Measurements from ENCODE around the gene SRGAP3.

Gene SRGAP3

GRCh38 chr3:9225268-9225667 lies 24.2 kb downstream of the SRGAP3 start:
- no peak overlapping the region for H3K4me3 ChIP-seq (ENCODE audit: low read length)
- no peak for TF ChIP-seq ZNF274 (IDR thresholded peaks at IDR 0.05; ENCODE audit: low read depth, low read length)

DNA sequence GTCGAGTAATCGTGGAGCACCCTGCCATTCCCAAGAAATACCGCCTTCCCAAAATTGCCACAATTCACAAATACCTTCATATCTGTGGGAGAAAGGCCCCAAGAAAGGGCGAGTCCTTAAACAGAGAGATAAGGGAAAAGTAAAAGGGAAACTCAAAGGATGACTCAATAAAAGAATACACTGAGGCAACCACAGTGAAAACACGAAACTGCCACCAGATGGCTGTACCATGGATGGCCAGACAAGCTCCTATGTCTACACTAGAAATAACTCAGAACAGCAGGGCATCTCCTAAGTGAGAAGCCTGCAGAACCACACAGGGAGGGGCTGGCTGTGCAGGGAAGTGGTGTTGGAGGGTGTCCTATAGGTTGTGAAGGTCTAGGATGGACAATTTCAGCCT lies 25.0 kb downstream of the SRGAP3 start:
- no peak for TF ChIP-seq ZNF274 (IDR thresholded peaks at IDR 0.05; ENCODE audit: low read depth, low read length)
- H3K4me3 ChIP-seq (ENCODE audit: low read length): no peak overlapping the region

DNA sequence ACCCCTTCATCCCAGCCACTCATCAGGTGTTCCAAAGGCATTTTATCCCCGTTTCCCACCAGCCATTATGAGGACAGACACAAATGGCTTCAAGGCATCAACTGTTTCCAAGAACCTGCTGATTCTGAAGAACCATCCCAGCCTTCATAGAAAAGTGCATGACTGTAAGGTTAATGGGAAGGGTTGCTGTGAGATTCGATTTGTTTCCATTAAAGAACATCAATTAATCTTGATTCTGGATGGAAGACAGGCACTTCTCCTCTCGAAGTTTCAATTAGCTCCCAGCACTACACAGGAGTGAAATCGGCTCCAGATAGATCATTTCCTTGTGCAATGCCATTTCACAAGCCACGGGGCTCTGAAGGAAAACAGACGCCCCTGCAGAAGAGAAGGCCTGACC lies 25.8 kb downstream of the SRGAP3 start:
- TF ChIP-seq ZNF274 (IDR thresholded peaks at IDR 0.05; ENCODE audit: low read depth, low read length): no peak
- H3K4me3 ChIP-seq (ENCODE audit: low read length): no peak overlapping the region

DNA sequence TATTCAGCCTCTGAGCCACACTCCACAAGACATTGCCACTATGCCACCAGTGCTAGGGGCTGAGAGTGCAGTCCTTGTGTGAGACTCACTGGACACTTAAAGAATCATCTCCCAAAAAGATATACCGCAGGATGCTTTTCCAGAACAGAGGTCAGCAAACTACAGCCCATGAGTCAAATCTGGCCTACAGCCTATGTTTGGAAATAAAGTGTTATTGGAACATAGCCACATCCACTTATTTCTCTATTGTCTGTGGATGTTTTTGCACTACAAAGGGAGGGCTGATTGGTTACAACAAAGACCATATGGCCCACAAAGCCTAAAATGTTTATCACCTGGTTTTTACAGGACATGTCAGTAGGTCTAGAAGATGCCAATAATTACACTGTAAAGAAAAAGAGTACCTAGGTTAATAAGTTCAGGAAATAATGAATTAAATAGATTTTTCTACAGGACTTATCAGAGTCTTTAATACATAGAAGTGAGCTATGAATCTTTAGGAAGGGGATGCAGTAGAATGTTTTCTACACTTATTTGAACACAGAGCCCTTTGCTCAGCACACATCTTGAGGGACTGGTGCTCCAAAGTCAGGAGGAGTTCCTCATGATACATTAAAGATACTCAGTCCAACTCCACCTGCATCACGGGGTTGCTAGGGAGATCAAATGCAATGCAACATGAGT lies 26.3 kb downstream of the SRGAP3 start:
- H3K4me3 ChIP-seq (ENCODE audit: low read length): no peak overlapping the region
- no peak for TF ChIP-seq ZNF274 (IDR thresholded peaks at IDR 0.05; ENCODE audit: low read depth, low read length)

DNA sequence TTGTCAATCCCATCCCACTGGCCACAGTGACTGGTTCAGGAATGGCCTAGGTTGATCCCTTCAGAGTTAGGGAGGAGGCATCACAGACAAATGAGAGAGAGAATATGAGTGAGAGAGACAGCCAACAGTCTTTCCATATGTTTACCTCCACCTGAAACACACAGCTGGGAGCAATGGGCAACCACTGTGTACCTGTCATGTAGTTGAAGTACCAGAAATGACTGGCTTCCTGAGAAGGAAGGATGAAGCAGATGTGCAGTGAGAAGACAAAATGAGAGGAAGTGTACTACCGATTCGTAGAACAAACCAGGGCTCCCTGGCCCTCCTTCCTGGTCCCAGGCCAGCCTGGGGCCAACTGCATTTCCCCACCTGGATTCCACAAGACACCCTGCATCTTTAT lies 27.4 kb downstream of the SRGAP3 start:
- no peak overlapping the region for H3K4me3 ChIP-seq (ENCODE audit: low read length)
- TF ChIP-seq ZNF274 (IDR thresholded peaks at IDR 0.05; ENCODE audit: low read depth, low read length): no peak

DNA sequence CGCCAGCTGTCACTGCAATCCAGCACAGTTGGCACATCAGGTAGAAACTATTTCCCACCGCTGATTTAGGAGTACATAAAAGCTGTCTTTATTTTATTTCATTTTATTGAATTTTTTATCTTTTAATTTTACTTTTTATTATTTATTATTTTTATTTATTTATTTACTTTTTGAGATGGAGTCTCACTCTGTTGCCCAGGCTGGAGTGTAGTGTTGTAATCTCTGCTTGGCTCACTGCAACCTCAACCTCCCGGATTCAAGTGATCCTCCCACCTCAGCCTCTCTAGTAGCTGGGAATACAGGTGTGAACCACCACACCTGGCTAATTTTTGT lies 31.0 kb downstream of the SRGAP3 start:
- no peak for TF ChIP-seq ZNF274 (IDR thresholded peaks at IDR 0.05; ENCODE audit: low read depth, low read length)
- H3K4me3 ChIP-seq (ENCODE audit: low read length): no peak overlapping the region

DNA sequence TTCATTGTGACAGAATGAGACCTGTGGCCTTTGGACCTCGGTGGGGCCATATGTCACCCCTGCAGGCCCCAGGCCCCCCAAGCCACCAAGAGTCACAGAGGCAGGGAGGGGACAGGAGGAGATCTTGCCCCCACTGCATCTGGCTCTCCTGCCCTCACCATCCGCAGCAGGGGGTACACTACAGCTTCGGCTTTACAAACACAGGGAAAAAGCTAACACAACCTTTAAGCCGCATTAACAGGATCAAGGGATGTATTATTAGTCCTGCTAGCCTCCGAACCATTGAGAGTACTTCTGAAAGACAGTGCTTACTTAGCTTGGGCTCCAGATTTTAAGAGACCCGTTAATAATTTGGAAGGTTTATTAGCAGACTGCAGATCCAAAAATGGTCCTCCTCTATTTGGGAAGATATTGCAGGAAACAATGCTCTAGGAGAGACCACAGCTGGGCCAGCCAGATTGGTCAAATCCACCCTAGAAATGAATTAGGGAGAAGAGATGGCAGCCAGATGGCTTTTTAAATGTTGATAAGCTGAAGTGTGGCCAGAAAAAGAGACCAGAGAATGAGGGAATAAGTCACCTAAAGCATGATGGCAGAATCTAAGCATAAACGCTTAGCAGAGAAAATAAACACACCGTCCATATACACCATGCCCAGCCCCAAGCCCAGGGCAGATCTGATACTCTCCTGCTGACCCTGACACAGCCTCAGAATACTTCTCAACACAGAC lies 31.5 kb downstream of the SRGAP3 start:
- no peak overlapping the region for H3K4me3 ChIP-seq (ENCODE audit: low read length)
- no peak for TF ChIP-seq ZNF274 (IDR thresholded peaks at IDR 0.05; ENCODE audit: low read depth, low read length)

GRCh38 chr3:9216736-9217135 lies 32.7 kb downstream of the SRGAP3 start:
- H3K4me3 ChIP-seq (ENCODE audit: low read length): no peak overlapping the region
- TF ChIP-seq ZNF274 (IDR thresholded peaks at IDR 0.05; ENCODE audit: low read depth, low read length): no peak

DNA sequence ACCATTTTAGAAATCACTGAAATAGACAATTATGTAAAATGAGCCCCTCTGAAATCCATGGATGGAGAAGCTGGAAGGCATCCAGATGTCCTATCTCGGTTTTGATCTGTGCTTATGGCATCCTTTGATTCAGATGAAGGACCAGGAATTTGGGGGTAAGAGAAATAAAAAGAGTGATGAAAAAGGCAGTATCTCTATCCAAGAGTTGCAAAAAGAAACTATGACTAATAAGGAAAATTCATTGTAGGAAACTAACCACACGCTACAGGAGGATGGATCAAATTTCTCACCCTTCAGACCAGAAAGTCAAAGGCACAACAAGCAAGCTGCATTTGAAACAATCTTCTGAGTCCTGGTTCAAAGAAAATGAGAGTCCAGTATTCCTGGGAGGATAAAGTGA lies 34.8 kb downstream of the SRGAP3 start:
- H3K4me3 ChIP-seq (ENCODE audit: low read length): no peak overlapping the region
- no peak for TF ChIP-seq ZNF274 (IDR thresholded peaks at IDR 0.05; ENCODE audit: low read depth, low read length)

DNA sequence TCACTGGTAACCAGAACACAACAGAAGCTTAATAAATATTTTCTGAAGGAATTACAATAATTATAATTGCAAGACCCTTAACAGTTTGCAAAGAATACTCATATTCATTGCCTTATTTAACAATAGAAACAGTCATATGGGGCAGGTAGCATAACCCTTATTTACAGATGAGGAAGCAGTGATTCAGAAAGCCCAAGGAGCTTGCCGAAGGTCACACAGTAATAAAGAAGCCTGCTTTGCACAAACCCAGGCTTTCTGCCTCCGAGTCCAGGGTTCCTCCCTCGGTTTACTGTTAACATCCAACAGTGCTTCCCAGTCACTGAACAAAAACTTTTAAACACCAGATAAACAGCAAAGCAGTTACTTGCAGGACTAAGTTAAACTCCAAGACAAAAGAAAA lies 35.3 kb downstream of the SRGAP3 start:
- no peak overlapping the region for H3K4me3 ChIP-seq (ENCODE audit: low read length)
- TF ChIP-seq ZNF274 (IDR thresholded peaks at IDR 0.05; ENCODE audit: low read depth, low read length): no peak

- no peak for TF ChIP-seq ZNF274 (IDR thresholded peaks at IDR 0.05; ENCODE audit: low read depth, low read length)
These were observed 36.3 kb downstream of the SRGAP3 start for GRCh38 chr3:9213019-9213634.

DNA sequence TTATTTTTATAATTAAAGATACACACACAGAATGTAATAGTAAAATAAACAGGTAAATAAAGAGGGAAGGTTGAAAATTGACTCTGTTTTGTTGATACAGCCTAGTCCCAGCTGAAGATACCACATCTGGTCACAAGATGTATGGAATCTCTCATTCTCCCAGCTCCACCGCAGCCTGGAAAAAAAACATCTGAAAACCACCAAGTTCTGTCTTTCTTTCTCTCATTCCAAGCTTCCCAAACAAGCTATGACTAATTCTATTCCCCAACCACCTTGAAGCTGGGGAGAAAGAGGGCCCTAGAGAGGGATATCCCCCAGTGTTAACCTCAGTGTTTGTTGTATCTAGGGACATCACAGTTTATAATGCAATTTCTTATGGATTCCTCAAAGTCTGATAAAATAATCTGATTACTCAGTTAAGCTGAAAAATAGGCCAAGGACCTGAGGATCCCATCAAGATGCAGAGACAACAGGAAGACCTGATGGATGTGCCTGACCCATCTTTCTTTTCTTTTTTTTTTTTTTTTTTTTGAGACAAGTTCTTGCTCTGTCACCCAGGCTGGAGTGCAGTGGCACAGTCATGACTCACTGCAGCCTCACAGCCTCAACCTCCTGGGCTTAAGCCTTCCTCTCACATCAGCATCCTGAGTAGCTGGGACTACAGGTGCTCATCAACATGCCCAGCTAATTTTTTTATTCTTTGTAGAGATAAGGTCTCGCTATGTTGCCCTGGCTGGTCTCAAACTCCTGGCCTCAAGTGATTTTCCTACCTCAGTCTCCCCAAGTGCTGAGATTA lies 38.1 kb downstream of the SRGAP3 start:
- no peak for TF ChIP-seq ZNF274 (IDR thresholded peaks at IDR 0.05; ENCODE audit: low read depth, low read length)
- no peak overlapping the region for H3K4me3 ChIP-seq (ENCODE audit: low read length)

More at GRCh38 chr3:9213019-9213634, 36.3 kb downstream of the SRGAP3 start:
- no peak overlapping the region for H3K4me3 ChIP-seq (ENCODE audit: low read length)

DNA sequence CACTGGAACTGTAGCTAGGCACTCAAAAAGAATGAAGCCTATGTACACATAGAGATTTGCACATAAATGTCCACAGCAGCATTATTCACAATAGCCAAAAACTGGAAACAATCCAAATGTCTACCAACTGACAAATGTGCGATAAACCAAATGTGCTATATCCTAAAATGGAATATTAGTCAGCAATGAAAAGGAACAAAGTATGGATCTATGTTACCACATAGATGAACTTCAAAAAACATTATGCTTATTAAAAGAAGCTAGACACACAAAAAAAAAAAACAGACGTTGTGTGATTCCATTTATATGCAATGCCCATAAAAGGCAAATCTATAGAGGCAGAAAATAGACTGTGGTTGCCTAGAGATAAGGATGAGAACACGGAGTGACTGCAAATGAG lies 39.7 kb downstream of the SRGAP3 start:
- no peak for TF ChIP-seq ZNF274 (IDR thresholded peaks at IDR 0.05; ENCODE audit: low read depth, low read length)
- H3K4me3 ChIP-seq (ENCODE audit: low read length): no peak overlapping the region

GRCh38 chr3:9208605-9209152 lies 40.8 kb downstream of the SRGAP3 start:
- TF ChIP-seq ZNF274 (IDR thresholded peaks at IDR 0.05; ENCODE audit: low read depth, low read length): no peak
- no peak overlapping the region for H3K4me3 ChIP-seq (ENCODE audit: low read length)
